Measurements from ENCODE around the gene ZBTB39.
"Not testable (repeated sequence)": the region's sequence is repeated elsewhere in the genome, so short reads cannot be mapped to it uniquely, and the experiment has no call there.

The ZBTB39 gene

GRCh38 chr12:56998981-56999380 lies 7.4 kb downstream of the ZBTB39 start:
- no peak for DNase-seq

- no peak for DNase-seq
Measured at GRCh38 chr12:56998316-56998715, 8.0 kb downstream of the ZBTB39 start.

DNA sequence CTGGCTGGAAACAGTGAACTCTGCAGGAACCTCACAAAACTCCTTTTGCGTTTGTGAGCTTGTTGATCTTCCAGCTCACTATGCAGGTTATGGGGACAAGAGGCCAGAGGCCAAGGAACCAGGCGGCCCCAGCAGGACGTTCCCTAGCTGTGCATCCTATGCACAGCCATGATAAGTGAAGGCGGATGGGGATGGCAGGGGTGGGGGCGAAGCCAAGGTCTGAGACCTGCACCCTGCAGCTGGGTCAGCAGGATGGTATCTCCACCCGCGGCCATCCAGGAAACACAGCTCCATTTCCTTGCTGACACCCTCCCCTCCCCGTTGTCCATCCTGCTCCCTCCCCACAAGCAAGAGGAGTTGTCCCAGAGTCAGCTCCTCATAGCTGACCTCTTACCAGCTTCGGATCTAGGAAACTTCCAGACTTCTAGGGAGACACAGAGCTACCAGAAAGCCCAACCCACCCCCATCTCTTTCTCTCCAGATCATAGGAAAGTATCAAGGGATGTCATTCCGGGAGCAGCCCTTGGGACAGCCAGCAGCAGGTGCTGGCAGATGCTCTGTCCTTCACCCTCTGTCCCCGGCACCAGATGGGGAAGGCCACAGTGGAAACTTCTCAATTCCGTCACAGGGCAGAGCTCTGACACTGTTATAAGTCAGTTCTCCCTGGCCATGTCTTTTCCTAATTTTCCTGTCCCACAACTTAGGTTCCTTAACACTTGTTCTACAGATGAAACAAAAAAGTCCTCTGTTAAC lies 9.4 kb downstream of the ZBTB39 start:
- DNase-seq: no peak

DNA sequence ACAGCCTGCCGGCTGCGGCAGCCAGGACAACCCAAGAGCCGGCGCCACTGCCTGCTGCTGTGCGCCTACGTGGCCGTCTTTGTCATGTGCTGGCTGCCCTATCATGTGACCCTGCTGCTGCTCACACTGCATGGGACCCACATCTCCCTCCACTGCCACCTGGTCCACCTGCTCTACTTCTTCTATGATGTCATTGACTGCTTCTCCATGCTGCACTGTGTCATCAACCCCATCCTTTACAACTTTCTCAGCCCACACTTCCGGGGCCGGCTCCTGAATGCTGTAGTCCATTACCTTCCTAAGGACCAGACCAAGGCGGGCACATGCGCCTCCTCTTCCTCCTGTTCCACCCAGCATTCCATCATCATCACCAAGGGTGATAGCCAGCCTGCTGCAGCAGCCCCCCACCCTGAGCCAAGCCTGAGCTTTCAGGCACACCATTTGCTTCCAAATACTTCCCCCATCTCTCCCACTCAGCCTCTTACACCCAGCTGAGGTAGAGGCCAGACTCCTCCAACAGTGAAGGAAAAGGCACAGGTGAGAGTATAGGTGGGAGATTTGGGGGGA lies 10.3 kb downstream of the ZBTB39 start:
- DNase-seq: no peak

DNA sequence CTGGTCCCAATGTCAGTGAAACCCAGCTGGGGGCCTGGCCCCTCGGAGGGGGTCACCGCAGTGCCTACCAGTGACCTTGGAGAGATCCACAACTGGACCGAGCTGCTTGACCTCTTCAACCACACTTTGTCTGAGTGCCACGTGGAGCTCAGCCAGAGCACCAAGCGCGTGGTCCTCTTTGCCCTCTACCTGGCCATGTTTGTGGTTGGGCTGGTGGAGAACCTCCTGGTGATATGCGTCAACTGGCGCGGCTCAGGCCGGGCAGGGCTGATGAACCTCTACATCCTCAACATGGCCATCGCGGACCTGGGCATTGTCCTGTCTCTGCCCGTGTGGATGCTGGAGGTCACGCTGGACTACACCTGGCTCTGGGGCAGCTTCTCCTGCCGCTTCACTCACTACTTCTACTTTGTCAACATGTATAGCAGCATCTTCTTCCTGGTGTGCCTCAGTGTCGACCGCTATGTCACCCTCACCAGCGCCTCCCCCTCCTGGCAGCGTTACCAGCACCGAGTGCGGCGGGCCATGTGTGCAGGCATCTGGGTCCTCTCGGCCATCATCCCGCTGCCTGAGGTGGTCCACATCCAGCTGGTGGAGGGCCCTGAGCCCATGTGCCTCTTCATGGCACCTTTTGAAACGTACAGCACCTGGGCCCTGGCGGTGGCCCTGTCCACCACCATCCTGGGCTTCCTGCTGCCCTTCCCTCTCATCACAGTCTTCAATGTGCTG lies 11.0 kb downstream of the ZBTB39 start:
- DNase-seq: no peak

- DNase-seq: no peak
Measured at GRCh38 chr12:56994231-56994746, 12.1 kb downstream of the ZBTB39 start.

GRCh38 chr12:56993346-56993745 lies 13.0 kb downstream of the ZBTB39 start:
- DNase-seq: no peak

GRCh38 chr12:56991319-56992246 lies 14.8 kb downstream of the ZBTB39 start:
- no peak for DNase-seq

DNA sequence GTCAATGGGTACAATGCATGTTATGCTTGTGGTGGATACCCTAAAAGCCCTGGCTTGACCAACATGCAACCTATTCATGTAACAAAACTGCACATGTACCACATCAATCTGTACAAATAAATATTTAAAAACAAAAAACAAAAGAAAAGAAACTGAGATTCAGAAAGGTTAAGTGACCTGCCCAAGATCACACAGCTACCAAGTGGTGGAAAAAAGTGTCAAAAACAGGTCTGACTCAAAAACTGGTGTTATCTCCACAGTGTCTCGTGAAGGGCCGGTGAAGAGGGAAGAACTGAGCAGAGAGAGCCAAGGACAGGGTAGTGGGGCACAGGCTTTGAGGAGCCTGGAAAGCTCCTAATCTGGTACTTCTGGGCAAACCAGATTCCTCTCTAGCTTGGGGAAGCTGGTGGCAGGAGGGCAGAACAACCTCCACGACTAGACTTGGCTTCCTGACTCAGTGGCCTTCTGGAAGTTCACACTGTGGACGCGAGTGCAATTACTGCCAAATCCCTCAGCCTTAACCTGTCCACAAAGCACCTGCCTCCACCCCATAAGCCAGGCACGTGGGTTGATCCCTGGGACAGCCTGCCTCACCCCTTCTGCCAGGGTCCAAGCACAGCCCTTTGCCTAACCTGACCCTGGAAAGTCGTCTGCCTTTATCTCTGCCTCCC lies 15.6 kb downstream of the ZBTB39 start:
- DNase-seq: no peak

DNA sequence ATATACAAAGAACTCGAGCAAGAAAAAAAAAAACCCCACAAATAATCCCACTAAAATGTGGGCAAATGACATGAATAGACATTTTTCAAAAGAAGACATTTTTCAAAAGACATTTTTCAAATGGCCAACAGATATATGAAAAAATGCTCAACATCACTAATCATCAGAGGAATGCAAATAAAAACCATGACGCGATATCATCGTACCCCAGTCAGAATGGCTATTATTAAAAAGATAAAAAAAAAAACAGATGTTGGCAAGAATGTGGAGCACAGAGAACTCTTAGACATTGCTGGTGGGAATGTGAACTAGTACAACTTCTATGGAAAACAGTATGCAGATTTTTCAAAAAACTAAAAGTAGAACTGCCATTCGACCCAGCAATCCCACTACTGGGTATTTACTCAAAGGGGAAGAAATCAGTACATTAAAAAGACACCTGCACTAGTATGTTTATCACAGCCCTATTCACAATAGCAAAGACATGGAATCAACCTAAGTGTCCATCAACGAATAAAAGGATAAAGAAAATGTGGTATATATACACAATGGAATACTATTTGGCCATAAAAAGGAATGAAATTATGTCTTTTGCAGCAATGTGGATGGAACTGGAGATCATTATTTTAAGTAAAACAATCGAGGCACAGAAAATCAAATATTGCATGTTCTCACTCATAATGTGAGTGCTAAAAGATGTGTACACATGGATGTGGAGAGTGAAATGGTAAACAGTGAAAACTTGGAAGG lies 16.3 kb downstream of the ZBTB39 start:
- DNase-seq: no peak

DNA sequence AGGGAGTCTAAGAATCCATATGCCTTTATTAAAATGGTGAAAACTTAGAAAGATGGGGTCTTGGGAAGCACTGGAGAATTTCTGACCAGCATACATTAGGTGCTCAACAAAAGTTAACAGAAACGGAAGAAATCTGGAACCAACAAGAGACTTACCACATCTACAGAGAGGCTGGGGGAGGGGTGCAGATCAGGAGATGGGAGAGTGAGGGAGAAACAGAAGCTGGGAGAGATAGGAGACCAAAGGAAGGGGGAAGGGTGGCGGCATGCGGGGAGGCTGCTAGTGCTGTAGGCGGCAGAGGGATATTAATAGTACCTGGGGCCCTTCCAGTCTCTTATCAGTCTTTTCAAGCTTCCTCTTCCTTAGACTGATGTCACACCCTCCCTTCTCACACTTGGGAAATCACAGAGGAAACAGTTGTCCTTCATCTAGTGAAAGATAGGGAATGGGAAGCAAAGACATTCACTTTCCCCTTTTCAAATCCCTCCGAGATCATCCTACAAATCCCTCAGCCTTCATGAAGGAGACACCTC lies 18.1 kb downstream of the ZBTB39 start:
- no peak for DNase-seq

GRCh38 chr12:56987551-56988053 lies 18.7 kb downstream of the ZBTB39 start:
- DNase-seq: peak; percentile 57

DNA sequence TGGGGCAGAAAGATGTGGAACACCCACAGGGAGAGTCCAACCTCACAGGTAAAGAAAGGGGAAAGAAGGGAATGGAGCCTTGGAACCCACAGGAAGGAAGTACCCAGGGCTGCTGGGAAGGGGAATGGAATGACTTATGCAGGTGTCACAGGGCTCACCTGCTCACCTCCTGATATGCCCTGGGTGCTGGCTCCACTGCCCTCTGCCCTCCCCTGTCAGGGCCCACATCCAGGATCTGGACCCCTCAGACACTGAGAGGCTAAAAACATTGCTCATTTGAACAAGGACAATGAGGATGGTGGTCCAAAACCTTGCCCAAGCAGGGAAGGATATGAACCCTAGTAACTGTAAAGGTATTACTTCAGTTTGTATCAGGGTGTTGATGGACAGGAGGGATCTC lies 19.3 kb downstream of the ZBTB39 start:
- no peak for DNase-seq

DNA sequence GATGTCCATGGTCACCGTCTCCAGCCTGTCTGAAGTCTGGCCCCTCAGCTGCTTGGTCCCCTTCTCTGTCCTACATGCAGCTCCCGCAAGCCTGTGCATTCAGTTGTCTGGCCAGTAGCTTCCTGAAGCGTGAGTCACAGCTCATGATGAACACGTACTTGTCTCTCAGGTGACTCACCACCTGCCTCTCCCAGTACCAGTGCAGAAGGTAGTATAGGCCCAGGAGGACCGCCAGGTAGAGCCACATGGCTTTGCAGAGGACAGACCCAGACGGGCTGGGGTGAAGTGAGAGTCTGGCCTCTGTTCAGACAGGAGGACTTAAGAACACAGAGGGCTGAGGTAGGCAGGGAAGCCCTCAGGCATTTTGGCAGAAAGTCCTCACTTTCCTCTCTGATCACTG lies 20.6 kb downstream of the ZBTB39 start:
- DNase-seq: not testable (repeated sequence)

- DNase-seq: no peak
Measured at GRCh38 chr12:56983386-56983785, 23.0 kb downstream of the ZBTB39 start.

DNA sequence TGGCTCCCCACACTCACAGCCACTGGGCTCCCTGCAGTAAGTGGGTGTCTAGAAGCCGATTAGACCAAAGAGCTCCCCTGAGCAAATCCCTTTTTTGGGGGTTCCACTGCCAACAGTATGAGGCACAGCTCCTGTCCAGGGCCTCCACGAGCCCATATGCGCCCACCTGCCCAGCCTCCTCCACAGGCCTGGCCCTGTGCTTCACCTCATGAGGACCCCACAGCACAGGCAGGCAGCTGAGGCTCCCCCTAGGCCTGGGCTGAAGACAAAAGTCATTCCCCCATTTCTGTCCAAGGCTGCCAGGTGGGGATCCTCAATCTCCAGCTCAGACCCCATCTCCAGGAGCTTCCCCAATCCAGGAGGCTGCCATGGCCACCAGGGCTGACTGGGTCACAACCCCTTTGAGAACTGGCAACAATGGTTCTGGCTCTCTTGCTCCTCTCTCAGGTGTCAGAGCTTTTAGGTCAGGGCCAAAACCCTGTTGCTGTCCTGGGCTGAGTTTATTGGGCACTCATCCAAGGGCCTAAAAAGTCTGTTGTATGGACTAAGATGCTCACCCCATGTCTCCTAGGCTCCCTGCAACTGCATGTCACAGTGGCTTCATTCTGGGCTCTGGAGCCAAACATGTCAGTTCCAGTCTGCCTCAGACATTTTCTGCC lies 23.6 kb downstream of the ZBTB39 start:
- DNase-seq: not testable (repeated sequence)

- DNase-seq: no peak
Measured at GRCh38 chr12:56980941-56981530, 25.3 kb downstream of the ZBTB39 start.

- no peak for DNase-seq
Measured at GRCh38 chr12:56980268-56980667, 26.1 kb downstream of the ZBTB39 start.

DNA sequence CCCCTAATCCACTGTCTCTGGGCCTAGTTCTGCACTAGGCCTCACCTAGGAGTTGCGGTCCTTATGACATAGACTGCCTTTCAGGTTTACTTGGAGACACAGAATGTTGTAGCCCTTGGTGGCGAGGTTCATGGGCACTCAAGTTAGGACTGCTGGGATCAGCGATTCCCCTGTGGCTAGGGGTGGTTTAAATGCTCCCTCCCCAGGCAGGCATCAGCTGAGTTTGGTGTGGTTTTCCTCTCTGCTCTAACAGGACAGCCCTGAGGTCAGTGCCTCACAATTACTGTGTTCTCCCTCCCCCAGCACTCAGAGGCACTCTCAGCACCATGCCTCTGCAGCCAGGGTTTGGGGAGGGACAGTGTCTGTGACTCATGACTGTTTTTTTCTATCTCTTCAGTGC lies 26.7 kb downstream of the ZBTB39 start:
- DNase-seq: no peak
